Lower leg skin (tissue), 4 donors: ENCODE data around the gene TAOK2. TPM values are rescaled to one million over a fixed set of nuclear protein-coding genes. Genes with fewer than 3 reads are reported as not detected.

ENCODE experiments used
- DNase-seq, 2 donors: peaks; one replicate each; pipeline ENCODE4 v3.0.0-alpha.2; 2019; ENCODE audit warnings: low spot score in 2 of 2
- H3K4me3 ChIP-seq: fragments of 200-600 bp; sonication (generic); 2 replicates; pipeline ENCODE4 v1.5.1; 2017; ENCODE audit warnings: mild to moderate bottlenecking, low read depth; ENCODE audit not compliant: poor library complexity, severe bottlenecking
- CTCF ChIP-seq, 3 donors: fragments of 450-650 bp; IDR thresholded peaks; one replicate each; pipeline ENCODE4 v1.5.1; 2016; ENCODE audit warnings: antibody characterized with exemption in 3 of 3, mild to moderate bottlenecking in 3 of 3, moderate library complexity in 2 of 3
- POLR2A ChIP-seq, 2 donors: fragments of 450-650 bp; IDR thresholded peaks; one replicate each; pipeline ENCODE4 v1.6.1; 2016 to 2017; ENCODE audit warnings: antibody characterized with exemption in 2 of 2, mild to moderate bottlenecking in 1 of 2, moderate library complexity in 1 of 2
- WGBS, 2 donors: methylation state at CpG; one replicate each; pipeline ENCODE4 v1.1.5; 2018; 5-methylcytosine and 5-hydroxymethylcytosine counted together
- intact Hi-C: fragments of 100-400 bp; cut with DNase I; formaldehyde crosslinking; loops from one replicate; pipeline ENCODE4 v1.15.0; 2023; ENCODE audit warnings: low total_unique reads
- total RNA-seq, 4 donors: library from RNA; depleted of rRNA; stranded (reverse); fragments of >200 nt; gene quantifications; one replicate each; pipeline ENCODE4 v1.1.0, GENCODE V29; 2016

The TAOK2 gene
- total RNA-seq, 4 donors from 2014 or later: 35.5 to 47.9 (median 38.1) TPM

- no peak for DNase-seq
- intact Hi-C loops: no loop called here
- 90 to 93% methylated on average over 22 to 28 of the region's 28 CpGs for WGBS, 2 donors
- no peak overlapping the region for H3K4me3 ChIP-seq
- no peak for TF ChIP-seq CTCF (IDR thresholded peaks at IDR 0.05)
- TF ChIP-seq POLR2A (IDR thresholded peaks at IDR 0.05): no peak
Observed at GRCh38 chr16:29985271-29985811, 11.7 kb downstream of the TAOK2 start.

GRCh38 chr16:29986231-29986630 lies 12.6 kb downstream of the TAOK2 start:
- H3K4me3 ChIP-seq: no peak overlapping the region
- TF ChIP-seq POLR2A (IDR thresholded peaks at IDR 0.05) (no peak), CTCF (IDR thresholded peaks at IDR 0.05) (no peak)
- 92 to 96% methylated on average over 20 of the region's 20 CpGs for WGBS, 2 donors
- no peak for DNase-seq
- intact Hi-C loops: no loop called here

- H3K4me3 ChIP-seq: no peak overlapping the region
- DNase-seq: no peak
- 87 to 95% methylated on average over 5 of the region's 5 CpGs for WGBS, 2 donors
- TF ChIP-seq CTCF (IDR thresholded peaks at IDR 0.05) (no peak), POLR2A (IDR thresholded peaks at IDR 0.05) (no peak)
- intact Hi-C loops: no loop called here
Observed at GRCh38 chr16:29986931-29987330, 13.3 kb downstream of the TAOK2 start.

- no peak for DNase-seq
- intact Hi-C loops: no loop called here
- 96 to 97% methylated on average over 10 to 31 of the region's 35 CpGs for WGBS, 2 donors
- no peak overlapping the region for H3K4me3 ChIP-seq
- TF ChIP-seq CTCF (IDR thresholded peaks at IDR 0.05): no peak
- TF ChIP-seq POLR2A (IDR thresholded peaks at IDR 0.05): no peak
Observed at GRCh38 chr16:29987371-29988085, 13.9 kb downstream of the TAOK2 start.

- intact Hi-C loops: no loop called here
- no peak overlapping the region for H3K4me3 ChIP-seq
- DNase-seq: no peak
- WGBS, 2 donors: 86 to 89% methylated on average over 17 of the region's 17 CpGs
- no peak for TF ChIP-seq CTCF (IDR thresholded peaks at IDR 0.05)
- no peak for TF ChIP-seq POLR2A (IDR thresholded peaks at IDR 0.05)
Observed at GRCh38 chr16:29988346-29989075, 14.8 kb downstream of the TAOK2 start.
